NCI-H345 (cell line): ENCODE measurements around the gene SLC35B3.
"Not testable (repeated sequence)": the region's sequence is repeated elsewhere in the genome, so short reads cannot be mapped to it uniquely, and the experiment has no call there.

Source experiments
- DNase-seq: peaks from one replicate; lab custom pipeline; 2025; lab: John Stamatoyannopoulos, UW

Gene SLC35B3

DNA sequence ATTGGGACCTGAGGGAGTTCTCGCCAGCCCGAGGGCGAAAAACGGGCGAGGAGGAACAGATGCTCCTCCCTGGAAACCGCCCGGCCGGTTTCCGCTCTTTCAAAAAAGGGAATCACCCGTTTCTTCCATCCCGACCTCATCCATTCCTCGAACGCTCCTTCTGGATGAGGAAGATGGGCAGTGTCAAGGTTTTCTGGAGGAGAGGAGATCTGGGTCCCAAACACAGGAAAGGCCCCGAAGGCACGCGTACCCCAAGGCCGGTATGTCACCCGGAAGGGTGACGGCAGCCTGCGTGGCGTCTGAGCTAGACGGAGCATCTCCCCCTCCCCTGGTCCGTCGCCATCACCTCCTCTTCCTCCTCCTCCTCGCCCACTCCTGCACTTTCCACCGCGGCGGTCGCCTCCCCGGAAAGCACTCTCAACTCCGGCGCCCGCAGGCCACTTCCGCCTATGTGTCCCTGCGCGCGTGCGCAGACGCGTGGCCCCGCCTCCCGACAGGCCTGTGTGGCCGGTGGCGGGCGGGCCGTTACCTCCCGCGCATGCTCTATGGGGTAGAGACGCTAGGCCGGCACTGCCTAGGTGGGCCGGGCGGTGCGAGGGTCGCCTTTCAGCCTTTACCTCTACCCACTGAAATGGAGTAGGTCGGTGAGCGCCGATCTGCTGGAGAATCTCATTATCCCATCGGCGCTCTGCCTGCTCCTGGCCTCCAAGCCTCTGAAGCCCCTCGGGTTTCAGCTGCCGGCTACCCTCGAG lies at the start of gene SLC35B3:
Gene SLC35B3, minus strand, starts transcription at position 453 of the 752 bp plus-strand sequence.
- peak; percentile 83 for DNase-seq

GRCh38 chr6:8483650-8484049 lies 48.3 kb upstream of the SLC35B3 start:
- no peak for DNase-seq

- no peak for DNase-seq
Measured at GRCh38 chr6:8481727-8482126, 46.4 kb upstream of the SLC35B3 start.

DNA sequence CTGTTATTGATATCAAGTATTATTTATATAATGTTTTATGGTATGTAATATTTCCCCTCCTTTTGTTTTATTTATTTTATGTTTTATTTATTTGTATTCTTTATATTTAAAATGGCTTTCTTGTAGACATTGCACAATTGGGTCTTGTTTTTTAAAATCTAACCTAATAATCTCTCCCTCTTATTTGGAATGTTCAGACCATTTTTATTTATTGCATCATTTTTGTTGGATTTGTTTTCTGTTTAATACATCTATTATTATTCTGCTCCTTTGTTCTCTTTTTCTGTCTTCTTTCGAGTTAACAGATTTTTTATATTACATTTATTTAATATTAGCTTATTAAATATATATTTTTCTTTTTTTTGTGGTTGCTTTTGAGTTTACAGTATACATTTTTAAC lies 43.1 kb upstream of the SLC35B3 start:
- no peak for DNase-seq

- no peak for DNase-seq
Measured at GRCh38 chr6:8476656-8477055, 41.3 kb upstream of the SLC35B3 start.

DNA sequence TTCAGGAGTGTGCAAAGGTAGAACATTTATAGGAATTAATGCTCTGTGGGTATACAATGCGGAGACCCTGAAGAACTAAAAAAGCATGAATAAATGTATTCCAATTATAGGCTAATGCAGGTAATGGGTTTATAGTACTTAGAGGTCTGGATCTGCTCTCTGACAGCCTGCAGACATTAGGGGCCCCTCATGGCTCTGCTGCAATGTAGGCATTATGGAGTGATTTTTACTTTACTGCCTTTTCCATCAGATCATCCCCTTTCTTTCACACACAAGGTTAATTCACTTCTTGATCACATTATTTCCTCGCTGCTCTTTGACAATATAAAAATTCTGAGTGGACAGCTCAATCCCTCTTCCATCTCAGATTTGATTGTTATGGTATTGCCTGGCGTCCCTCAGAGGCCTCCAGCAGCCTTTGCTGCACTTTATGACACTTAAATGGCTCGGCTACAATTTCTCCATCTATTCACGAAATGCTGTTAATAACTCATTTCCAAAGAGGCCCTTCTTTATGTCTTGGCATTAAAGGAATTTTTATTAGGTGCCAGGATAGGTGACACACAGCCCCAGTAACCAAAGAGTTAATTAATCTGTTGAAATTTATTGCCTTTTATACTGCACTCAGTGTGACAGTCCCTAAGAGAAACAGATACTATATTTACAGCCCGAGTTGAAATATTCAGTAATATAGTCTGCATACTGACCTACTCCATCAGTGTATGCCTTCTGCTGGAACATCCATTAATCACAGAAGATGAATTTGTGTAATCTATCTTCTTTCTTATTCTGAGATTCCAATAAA lies 33.4 kb upstream of the SLC35B3 start:
- no peak for DNase-seq

DNA sequence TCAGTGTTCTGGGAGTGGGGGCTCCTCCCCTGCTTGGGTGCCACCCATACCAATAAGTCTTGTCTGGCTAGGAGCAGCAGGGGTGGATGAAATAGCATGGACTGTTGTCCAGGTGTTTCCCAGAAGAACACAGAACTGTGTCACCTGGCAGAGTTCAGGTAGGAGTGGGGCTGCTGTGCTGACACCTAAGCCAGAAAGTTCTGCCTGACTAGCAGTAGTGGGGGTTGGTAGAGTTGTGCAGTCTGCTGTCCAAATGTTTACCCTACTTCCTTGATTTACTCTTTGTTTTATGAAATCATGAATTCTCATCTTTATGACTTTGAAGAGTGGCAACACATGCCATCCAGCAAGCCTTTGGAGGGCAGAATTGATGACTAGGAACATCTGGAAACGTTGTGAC lies 27.3 kb upstream of the SLC35B3 start:
- DNase-seq: no peak

DNA sequence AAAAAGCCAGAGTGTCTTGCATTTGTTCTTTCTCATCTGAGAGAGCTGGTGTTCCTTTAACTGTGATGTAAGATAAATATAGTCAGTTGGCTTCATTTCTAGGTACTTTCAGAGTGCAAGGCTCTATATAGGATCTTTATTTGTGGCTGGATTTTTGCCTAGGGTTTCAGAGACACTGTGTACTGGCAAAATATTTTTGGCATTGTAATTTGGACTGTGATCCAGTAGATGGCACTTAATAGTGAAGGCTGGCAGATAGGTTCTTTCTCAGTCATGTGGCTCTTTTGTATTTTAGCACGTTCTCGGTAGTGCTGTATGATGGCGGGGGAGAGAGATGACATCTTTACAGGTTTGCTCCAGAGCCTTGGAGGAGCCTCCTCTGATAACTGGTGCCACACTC lies 26.8 kb upstream of the SLC35B3 start:
- no peak for DNase-seq

- DNase-seq: no peak
Measured at GRCh38 chr6:8446391-8446790, 11.0 kb upstream of the SLC35B3 start.

GRCh38 chr6:8445930-8446329 lies 10.6 kb upstream of the SLC35B3 start:
- not testable (repeated sequence) for DNase-seq

GRCh38 chr6:8442150-8442549 lies 6.8 kb upstream of the SLC35B3 start:
- DNase-seq: no peak

DNA sequence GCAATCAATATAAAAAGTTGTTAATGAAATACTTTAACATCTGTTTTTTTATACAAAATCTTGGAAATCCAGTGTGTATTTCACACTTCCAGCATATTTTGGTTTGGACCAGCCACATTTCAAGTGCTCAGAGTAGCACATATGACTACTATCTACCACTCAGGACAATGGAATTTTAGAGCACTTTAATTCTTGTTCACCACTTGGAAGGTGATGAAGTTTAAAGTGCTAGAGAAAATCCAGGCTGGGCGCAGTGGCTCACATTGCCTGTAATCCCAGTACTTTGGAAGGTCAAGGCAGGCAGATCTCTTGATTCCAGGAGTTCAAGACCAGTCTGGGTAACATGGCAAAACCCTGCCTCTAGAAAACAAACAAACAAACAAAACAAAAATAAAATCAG lies 6.1 kb upstream of the SLC35B3 start:
- no peak for DNase-seq

- DNase-seq: no peak
Measured at GRCh38 chr6:8439601-8440268, 4.4 kb upstream of the SLC35B3 start.

DNA sequence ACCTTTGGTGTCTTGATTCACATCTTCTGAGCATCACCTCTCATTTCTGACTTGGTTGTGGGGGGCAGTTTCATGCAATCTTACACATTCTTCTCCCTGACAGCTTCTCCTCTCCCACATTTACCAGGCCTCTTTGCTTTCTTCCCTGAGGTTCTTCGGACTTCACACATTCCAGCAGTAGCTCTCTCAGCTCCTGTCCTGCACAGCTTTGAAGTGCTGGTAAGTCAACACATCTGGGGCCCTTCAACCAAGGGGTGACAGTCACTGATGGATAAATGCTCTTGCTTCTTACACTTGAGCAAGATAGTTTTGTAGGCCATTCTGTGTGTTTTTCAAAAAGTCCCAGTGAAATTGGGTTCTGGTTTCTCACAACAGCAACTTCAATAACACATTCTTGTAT lies 2.5 kb upstream of the SLC35B3 start:
- no peak for DNase-seq

- no peak for DNase-seq
Measured at GRCh38 chr6:8436966-8437365, 1.6 kb upstream of the SLC35B3 start.

GRCh38 chr6:8435845-8436168 lies 462 bp upstream of the SLC35B3 start:
- DNase-seq: no peak

GRCh38 chr6:8434727-8435092 lies 635 bp downstream of the SLC35B3 start:
- DNase-seq: no peak

DNA sequence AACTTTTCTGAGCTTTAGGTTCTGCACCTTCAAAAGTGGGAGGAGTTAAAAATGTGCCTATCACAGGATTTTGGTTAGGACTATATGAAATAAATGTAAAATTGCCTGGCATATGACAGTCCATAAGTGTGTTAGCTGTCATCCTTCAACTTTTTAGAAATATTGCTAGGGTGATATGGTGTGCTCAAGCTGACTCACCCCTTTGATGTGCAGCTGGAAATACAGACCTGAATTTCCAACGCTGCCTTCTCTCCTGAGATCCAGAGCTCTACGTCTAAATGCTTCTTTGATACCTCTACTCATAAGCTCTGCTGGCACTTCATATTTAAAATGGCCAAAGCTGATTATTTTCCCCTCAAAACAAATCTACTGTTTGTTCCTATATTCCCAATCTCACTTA lies 2.7 kb downstream of the SLC35B3 start:
- no peak for DNase-seq

GRCh38 chr6:8429821-8430220 lies 5.5 kb downstream of the SLC35B3 start:
- no peak for DNase-seq

DNA sequence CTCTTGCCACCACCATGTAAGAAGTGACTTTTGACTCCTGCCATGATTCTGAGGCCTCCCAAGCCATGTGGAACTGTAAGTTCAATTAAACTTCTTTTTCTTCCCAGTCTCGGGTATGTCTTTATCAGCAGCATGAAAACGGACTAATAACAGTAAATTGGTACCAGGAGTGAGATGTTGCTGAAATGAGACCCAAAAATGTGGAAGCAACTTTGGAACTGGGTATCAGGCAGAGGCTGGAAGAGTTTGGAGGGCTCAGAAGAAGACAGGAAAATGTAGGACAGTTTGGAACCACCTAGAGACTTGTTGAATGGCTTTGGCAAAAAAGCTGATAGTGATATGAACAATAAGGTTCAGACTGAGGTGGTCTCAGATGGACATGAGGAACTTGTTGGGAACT lies 8.8 kb downstream of the SLC35B3 start:
- not testable (repeated sequence) for DNase-seq

- DNase-seq: no peak
Measured at GRCh38 chr6:8420031-8420588, 15.2 kb downstream of the SLC35B3 start.

DNA sequence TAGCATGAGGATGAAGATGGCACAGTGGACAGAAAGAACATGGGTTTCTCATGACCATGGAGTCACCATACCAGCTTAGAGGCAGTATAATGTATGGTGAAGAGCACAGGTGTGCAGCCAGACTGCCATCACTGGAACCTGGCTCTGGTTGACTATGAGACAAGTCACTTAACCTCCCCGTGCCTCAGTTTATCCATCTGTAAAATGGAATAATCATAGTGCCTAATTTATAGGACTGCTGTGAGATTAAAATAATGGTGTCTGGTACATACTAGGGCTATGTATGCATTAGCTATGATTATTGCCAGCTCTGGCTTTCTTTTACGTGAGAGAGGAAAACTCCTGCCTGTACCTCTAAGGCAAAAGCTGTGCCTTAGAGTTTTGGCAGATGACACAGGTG lies 19.4 kb downstream of the SLC35B3 start:
- DNase-seq: no peak

DNA sequence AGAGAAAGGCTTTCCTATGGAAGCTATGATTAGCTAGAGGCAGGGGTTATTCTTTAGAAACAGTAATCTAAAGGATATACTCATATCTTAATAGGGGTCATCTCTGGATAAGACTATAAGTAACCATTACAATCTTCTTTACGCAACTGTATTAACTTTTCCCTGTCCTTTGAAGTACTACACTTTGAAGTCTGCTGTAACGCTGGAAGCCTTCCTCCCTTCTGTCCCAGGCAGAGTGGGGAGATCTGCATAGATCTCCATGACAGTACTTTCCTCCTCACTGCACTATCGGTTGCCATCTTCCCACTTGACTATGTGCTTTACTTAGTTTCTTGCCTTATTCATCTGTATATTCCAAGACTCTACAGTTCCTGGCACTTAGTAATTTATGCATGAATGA lies 20.1 kb downstream of the SLC35B3 start:
- DNase-seq: no peak
